SK-N-SH (cell line): ENCODE measurements around the gene MARCHF4. TPM values are rescaled to one million over a fixed set of nuclear protein-coding genes. Genes with fewer than 3 reads are reported as not detected.
A peak's percentile ranks its signal among the peaks of the same experiment; 100 is the strongest.

Experiments
- CTCF ChIA-PET: fragments of 300-600, 350-600 bp; formaldehyde crosslinking; extraction: SDS; loops from one replicate; lab custom pipeline; 2021; lab: Yijun Ruan, JAX
- POLR2A ChIA-PET: fragments of 350-600 bp; sonication (Branson Sonifier 250); formaldehyde crosslinking; extraction: SDS; loops from one replicate; lab custom pipeline; 2020; ENCODE audit warnings: antibody characterized with exemption, inconsistent platforms; lab: Yijun Ruan, JAX
- DNase-seq: peaks from one replicate; pipeline ENCODE4 v3.0.0; 2012
- H2AFZ ChIP-seq: fragments of 200-600 bp; sonication (generic); 2 replicates; pipeline ENCODE4 v1.8.1; 2016; ENCODE audit warnings: antibody characterized with exemption, mild to moderate bottlenecking, low read depth
- H3F3A ChIP-seq: fragments of 200-600 bp; sonication (generic); replicated peaks from 2 replicates; pipeline ENCODE3; 2016; ENCODE audit warnings: antibody characterized with exemption, mild to moderate bottlenecking; ENCODE audit not compliant: insufficient read depth
- H3K27ac ChIP-seq, 2 experiments: fragments of 200-500 bp in 1 of 2; fragments of 200-600 bp in 1 of 2; sonication (Bioruptor generic) in 1 of 2; sonication (generic), shearing (Covaris generic) in 1 of 2; 2 replicates each; pipeline versions ENCODE4 v1.5.1 to v1.6.1; 2014 to 2016; ENCODE audit warnings: low read depth in 2 of 2, inconsistent platforms in 1 of 2, low read length in 1 of 2, mild to moderate bottlenecking in 1 of 2, mixed read lengths in 1 of 2
- H3K27me3 ChIP-seq: fragments of 200-600 bp; sonication (generic), shearing (Covaris generic); 2 replicates; pipeline ENCODE4 v1.6.1; 2016; ENCODE audit warnings: mixed run types; ENCODE audit not compliant: insufficient read depth
- H3K36me3 ChIP-seq, 2 experiments: fragments of 200-500 bp in 1 of 2; fragments of 200-600 bp in 1 of 2; sonication (Bioruptor generic) in 1 of 2; sonication (generic) in 1 of 2; replicated peaks in 1 of 2; 2 replicates each; pipeline versions ENCODE3 to v1.5.1; 2014 to 2016; ENCODE audit warnings: low read length in 1 of 2, mild to moderate bottlenecking in 1 of 2; ENCODE audit not compliant: insufficient read depth in 2 of 2, control insufficient read depth in 1 of 2
- H3K4me1 ChIP-seq, 2 experiments: fragments of 200-500 bp in 1 of 2; fragments of 200-600 bp in 1 of 2; sonication (Bioruptor generic) in 1 of 2; sonication (generic), shearing (Covaris generic) in 1 of 2; 2 replicates each; pipeline versions ENCODE4 v1.5.1 to v1.6.1; 2014 to 2016; ENCODE audit warnings: low read depth in 1 of 2, low read length in 1 of 2, mixed run types in 1 of 2; ENCODE audit not compliant: insufficient read depth in 2 of 2, control insufficient read depth in 1 of 2
- H3K4me2 ChIP-seq: fragments of 200-600 bp; sonication (generic), shearing (Covaris generic); 2 replicates; pipeline ENCODE4 v1.6.1; 2017; ENCODE audit warnings: mixed run types
- H3K4me3 ChIP-seq, 2 experiments: fragments of 200-500 bp in 1 of 2; fragments of 200-600 bp in 1 of 2; sonication (Bioruptor generic) in 1 of 2; sonication (generic), shearing (Covaris generic) in 1 of 2; 2 replicates each; pipeline versions ENCODE4 v1.5.1 to v1.8.1; 2014 to 2016; ENCODE audit warnings: low read depth in 2 of 2, inconsistent platforms in 1 of 2, low read length in 1 of 2, mild to moderate bottlenecking in 1 of 2, mixed read lengths in 1 of 2, moderate library complexity in 1 of 2
- H3K79me2 ChIP-seq: fragments of 200-600 bp; sonication (generic); 2 replicates; pipeline ENCODE4 v1.8.1; 2017; ENCODE audit warnings: mild to moderate bottlenecking; ENCODE audit not compliant: insufficient read depth
- H3K9ac ChIP-seq: fragments of 200-600 bp; sonication (generic); 2 replicates; pipeline ENCODE4 v1.6.1; 2017; ENCODE audit warnings: mixed run types
- H3K9me2 ChIP-seq: fragments of 200-600 bp; sonication (generic); 2 replicates; pipeline ENCODE4 v1.6.1; 2017; ENCODE audit warnings: mixed run types
- H3K9me3 ChIP-seq: fragments of 200-600 bp; sonication (generic); 2 replicates; pipeline ENCODE4 v1.6.1; 2017; ENCODE audit warnings: mixed run types, mild to moderate bottlenecking, moderate library complexity
- H4K20me1 ChIP-seq: fragments of 200-600 bp; sonication (generic); 2 replicates; pipeline ENCODE4 v1.6.1; 2017; ENCODE audit warnings: mild to moderate bottlenecking, mixed run types; ENCODE audit not compliant: insufficient read depth
- CHD2 ChIP-seq: fragments of 150-350 bp; IDR thresholded peaks from 2 replicates; pipeline ENCODE4 v1.6.1; 2018; ENCODE audit warnings: low read length; ENCODE audit not compliant: partially characterized antibody
- ELF1 ChIP-seq: IDR thresholded peaks from 2 replicates; pipeline ENCODE4 v1.4.0; 2012
- EP300 ChIP-seq, 2 experiments: IDR thresholded peaks; 2 replicates each; pipeline versions ENCODE4 v1.4.0 to v1.6.1; 2012; ENCODE audit warnings: borderline replicate concordance in 1 of 2, low read depth in 1 of 2, low read length in 1 of 2
- EZH2phosphoT487 ChIP-seq: fragments of 200-600 bp; sonication (generic); IDR thresholded peaks from 2 replicates; pipeline ENCODE4 v1.6.1; 2017; ENCODE audit warnings: low read depth, mixed run types, mild to moderate bottlenecking, antibody characterized with exemption, moderate library complexity, borderline replicate concordance
- FOSL2 ChIP-seq: IDR thresholded peaks from 2 replicates; pipeline ENCODE4 v1.4.0; 2012; ENCODE audit warnings: low read depth, mild to moderate bottlenecking, moderate library complexity, borderline replicate concordance
- FOXM1 ChIP-seq: IDR thresholded peaks from 2 replicates; pipeline ENCODE4 v1.4.0; 2012; ENCODE audit warnings: low read depth, mild to moderate bottlenecking
- GABPA ChIP-seq: IDR thresholded peaks from 2 replicates; pipeline ENCODE4 v1.4.0; 2012; ENCODE audit warnings: low read depth, mild to moderate bottlenecking
- GATA2 ChIP-seq: sonication (generic); formaldehyde crosslinking; IDR thresholded peaks from 2 replicates; pipeline ENCODE4 v1.5.0; 2020; ENCODE audit warnings: mild to moderate bottlenecking, missing genetic modification reagents
- JUND ChIP-seq: IDR thresholded peaks from 2 replicates; pipeline ENCODE4 v1.4.0; 2012
- MEF2A ChIP-seq: IDR thresholded peaks from 2 replicates; pipeline ENCODE4 v1.4.0; 2012; ENCODE audit warnings: low read depth, borderline replicate concordance
- NFIC ChIP-seq: IDR thresholded peaks from 2 replicates; pipeline ENCODE4 v1.4.0; 2012; ENCODE audit warnings: borderline replicate concordance
- NRF1 ChIP-seq: IDR thresholded peaks from 2 replicates; pipeline ENCODE4 v1.6.1; 2012; ENCODE audit warnings: low read depth, mild to moderate bottlenecking, low read length
- RAD21 ChIP-seq: IDR thresholded peaks from 2 replicates; pipeline ENCODE4 v1.6.1; 2012; ENCODE audit warnings: mild to moderate bottlenecking, low read length
- RFX5 ChIP-seq: IDR thresholded peaks from 2 replicates; pipeline ENCODE4 v1.6.1; 2012; ENCODE audit warnings: mild to moderate bottlenecking, improper control_type of control experiment, low read length
- SIN3A ChIP-seq: IDR thresholded peaks from 2 replicates; pipeline ENCODE4 v1.6.1; 2012; ENCODE audit warnings: low read depth, mild to moderate bottlenecking, low read length, moderate library complexity, borderline replicate concordance
- TAF1 ChIP-seq: IDR thresholded peaks from 2 replicates; pipeline ENCODE4 v1.6.1; 2012; ENCODE audit warnings: low read depth, mild to moderate bottlenecking, low read length, moderate library complexity, borderline replicate concordance
- TCF12 ChIP-seq: IDR thresholded peaks from 2 replicates; pipeline ENCODE4 v1.4.0; 2012
- WGBS: methylation state at CpG from one replicate; pipeline ENCODE4 v1.1.6; 2017; ENCODE audit warnings: low lambda C conversion rate; 5-methylcytosine and 5-hydroxymethylcytosine counted together
- polyA plus RNA-seq, 3 experiments: library from polyadenylated mRNA; depleted of rRNA; stranded (reverse); fragments of >200 nt; gene quantifications; 2 replicates each; pipeline ENCODE4 v1.2.3, GENCODE V29; 2012
- TF ChIP-seq, protein P1 (sequence below): IDR thresholded peaks from 2 replicates; pipeline ENCODE4 v1.4.0; 2012; ENCODE audit warnings: low read depth
- TF ChIP-seq, protein P2 (sequence below): IDR thresholded peaks from 2 replicates; pipeline ENCODE4 v1.4.0; 2012; ENCODE audit warnings: low read depth, borderline replicate concordance
- TF ChIP-seq, protein P3 (sequence below): fragments of 150-350 bp; IDR thresholded peaks from 2 replicates; pipeline ENCODE4 v1.6.1; 2016; ENCODE audit warnings: mild to moderate bottlenecking, low read depth, low read length

MARCHF4 gene
- polyA plus RNA-seq, 1 of the 3 experiments (the other 2 are of a cell fraction), result 7.6 TPM

DNA sequence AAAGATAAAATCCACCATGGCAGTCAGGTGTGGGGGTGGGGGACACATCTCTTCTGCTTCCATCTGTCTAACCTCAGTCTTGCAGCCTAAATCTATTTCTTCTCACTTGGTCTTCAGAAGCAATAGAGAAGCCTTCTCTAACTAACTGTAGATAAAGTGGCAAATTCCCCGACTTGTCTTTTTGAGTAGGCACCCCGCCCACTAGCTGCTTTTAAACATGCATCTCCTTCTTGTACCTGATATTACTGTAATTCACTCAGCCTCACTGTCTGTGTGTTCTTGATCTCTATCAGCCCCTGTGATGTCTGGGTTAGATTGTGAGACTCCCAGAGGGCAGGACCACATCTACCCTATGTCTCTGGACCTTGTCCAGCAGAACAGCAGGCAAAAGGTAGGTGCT lies 6.8 kb downstream of the MARCHF4 start:
- DNase-seq, result no peak
- no peaks in the 10 kb centered on the region for H3F3A ChIP-seq
- no peak for TF ChIP-seq RFX5
- TF ChIP-seq GATA2, result peak; percentile 39; the same call in 1 of the 2 replicates
- H2AFZ ChIP-seq, result no peak overlapping the region
- H3K4me2 ChIP-seq, result no peak overlapping the region
- H3K9ac ChIP-seq, result no peak overlapping the region
- no peaks in the 10 kb centered on the region for H3K9me2 ChIP-seq
- H3K36me3 ChIP-seq, result peaks cover 0 to 4% of the 10 kb centered on the region in 2 experiments
- H4K20me1 ChIP-seq, result peaks cover 38% of the 10 kb centered on the region
- peaks cover 31 to 33% of the 10 kb centered on the region in 2 experiments for H3K4me1 ChIP-seq
- ChIA-PET POLR2A (no interaction called here), CTCF (interaction anchor here (3.8 kb wide), 1 partner anchor 38 kb away, joined by 13 read pairs; no protein-coding TSS in a partner anchor)
- no peaks in the 10 kb centered on the region for H3K9me3 ChIP-seq
- H3K27ac ChIP-seq, result peak overlapping the region in 1 of 2 experiments; percentile 48; a peak in 2 of 4 replicates
- peaks cover 98% of the 10 kb centered on the region for H3K79me2 ChIP-seq
- no peak overlapping the region for H3K4me3 ChIP-seq
- H3K27me3 ChIP-seq, result no peaks in the 10 kb centered on the region
- WGBS, result 100% methylated on average over 2 of the region's 2 CpGs

DNA sequence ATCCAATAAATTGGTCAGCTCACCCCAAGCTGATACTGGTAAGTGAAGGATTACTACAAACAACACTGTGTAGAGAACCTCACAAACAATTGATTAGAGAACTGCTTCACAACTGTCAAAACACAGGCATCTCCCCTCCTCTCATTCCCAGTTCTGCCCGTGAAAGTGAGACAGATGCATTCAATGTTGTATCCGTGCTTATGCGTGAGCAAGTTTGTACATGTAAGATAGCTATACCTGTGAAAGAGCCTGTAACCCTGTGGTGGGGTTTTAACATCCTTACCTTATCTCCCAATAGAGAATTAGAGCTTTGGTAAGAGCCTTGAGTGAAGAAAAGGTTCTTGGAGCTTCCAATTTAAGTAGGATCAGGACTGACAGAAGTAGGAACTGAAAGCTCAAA lies 9.1 kb downstream of the MARCHF4 start:
- Histone ChIP-seq H2AFZ (no peak overlapping the region), H3K4me3 (no peak overlapping the region), H3K27ac (peak overlapping the region; percentile 34 to 49; a peak in 2 of 4 replicates), H3K36me3 (peaks cover 0 to 8% of the 10 kb centered on the region in 2 experiments), H3K9ac (no peak overlapping the region), H3K9me2 (no peaks in the 10 kb centered on the region), H3K27me3 (no peaks in the 10 kb centered on the region), H3K4me2 (peak overlapping the region; percentile 4; the same call in 1 of the 2 replicates), H3K9me3 (no peaks in the 10 kb centered on the region), H4K20me1 (peaks cover 34% of the 10 kb centered on the region), H3F3A (no peaks in the 10 kb centered on the region), H3K4me1 (peaks cover 25% of the 10 kb centered on the region in 2 experiments), H3K79me2 (peaks cover 97% of the 10 kb centered on the region)
- DNase-seq, result no peak
- CTCF ChIA-PET, result no interaction called here
- TF ChIP-seq NRF1 (no peak), TAF1 (no peak), CHD2 (no peak), FOSL2 (no peak), RFX5 (no peak), ELF1 (no peak), SIN3A (no peak), NFIC (no peak), EP300 (IDR thresholded peaks at IDR 0.05; ENCODE audit: borderline replicate concordance in 1 of 2, low read depth in 1 of 2, low read length in 1 of 2) (no peak), GABPA (no peak), FOXM1 (no peak), JUND (no peak), EZH2phosphoT487 (no peak), TCF12 (no peak), MEF2A (no peak), RAD21 (no peak)
- TF ChIP-seq, protein P1, sequence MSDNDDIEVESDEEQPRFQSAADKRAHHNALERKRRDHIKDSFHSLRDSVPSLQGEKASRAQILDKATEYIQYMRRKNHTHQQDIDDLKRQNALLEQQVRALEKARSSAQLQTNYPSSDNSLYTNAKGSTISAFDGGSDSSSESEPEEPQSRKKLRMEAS, result no peak
- TF ChIP-seq, protein P2, sequence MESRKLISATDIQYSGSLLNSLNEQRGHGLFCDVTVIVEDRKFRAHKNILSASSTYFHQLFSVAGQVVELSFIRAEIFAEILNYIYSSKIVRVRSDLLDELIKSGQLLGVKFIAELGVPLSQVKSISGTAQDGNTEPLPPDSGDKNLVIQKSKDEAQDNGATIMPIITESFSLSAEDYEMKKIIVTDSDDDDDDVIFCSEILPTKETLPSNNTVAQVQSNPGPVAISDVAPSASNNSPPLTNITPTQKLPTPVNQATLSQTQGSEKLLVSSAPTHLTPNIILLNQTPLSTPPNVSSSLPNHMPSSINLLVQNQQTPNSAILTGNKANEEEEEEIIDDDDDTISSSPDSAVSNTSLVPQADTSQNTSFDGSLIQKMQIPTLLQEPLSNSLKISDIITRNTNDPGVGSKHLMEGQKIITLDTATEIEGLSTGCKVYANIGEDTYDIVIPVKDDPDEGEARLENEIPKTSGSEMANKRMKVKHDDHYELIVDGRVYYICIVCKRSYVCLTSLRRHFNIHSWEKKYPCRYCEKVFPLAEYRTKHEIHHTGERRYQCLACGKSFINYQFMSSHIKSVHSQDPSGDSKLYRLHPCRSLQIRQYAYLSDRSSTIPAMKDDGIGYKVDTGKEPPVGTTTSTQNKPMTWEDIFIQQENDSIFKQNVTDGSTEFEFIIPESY, result no peak
- TF ChIP-seq, protein P3, sequence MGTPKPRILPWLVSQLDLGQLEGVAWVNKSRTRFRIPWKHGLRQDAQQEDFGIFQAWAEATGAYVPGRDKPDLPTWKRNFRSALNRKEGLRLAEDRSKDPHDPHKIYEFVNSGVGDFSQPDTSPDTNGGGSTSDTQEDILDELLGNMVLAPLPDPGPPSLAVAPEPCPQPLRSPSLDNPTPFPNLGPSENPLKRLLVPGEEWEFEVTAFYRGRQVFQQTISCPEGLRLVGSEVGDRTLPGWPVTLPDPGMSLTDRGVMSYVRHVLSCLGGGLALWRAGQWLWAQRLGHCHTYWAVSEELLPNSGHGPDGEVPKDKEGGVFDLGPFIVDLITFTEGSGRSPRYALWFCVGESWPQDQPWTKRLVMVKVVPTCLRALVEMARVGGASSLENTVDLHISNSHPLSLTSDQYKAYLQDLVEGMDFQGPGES, result no peak
- POLR2A ChIA-PET, result interaction anchor here (0.7 kb wide), 1 partner anchor 926 kb away, joined by 3 read pairs; no protein-coding TSS in a partner anchor
- 94% methylated on average over 3 of the region's 3 CpGs for WGBS
